ENCODE data around the gene LDAF1.

DNA sequence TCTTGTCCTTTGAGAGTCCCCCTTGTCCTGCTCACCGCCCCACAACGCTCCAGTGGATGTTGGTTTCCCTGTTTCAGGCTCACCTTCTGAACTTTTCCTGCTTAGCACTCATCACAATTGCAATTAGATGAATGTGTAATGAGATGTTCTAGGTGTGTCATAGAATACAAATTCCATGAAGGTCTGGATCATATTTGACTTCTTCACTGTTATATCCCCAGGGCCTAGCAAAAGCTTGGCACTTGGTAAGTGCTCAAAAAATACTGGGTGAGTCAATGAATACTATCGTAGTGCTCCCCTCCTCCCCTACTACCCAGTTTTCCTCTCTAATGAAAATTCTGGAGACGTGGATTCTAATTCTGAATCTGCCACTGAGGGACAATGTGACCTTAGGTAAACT lies 40.9 kb upstream of the LDAF1 start:
- TF ChIP-seq POLR2AphosphoS5 (IDR thresholded peaks at IDR 0.05; ENCODE audit: low read depth, low read length): no peak
- no peak for TF ChIP-seq POLR2A (IDR thresholded peaks at IDR 0.05; ENCODE audit: low read depth, low read length)
- no peak for TF ChIP-seq TAF1 (IDR thresholded peaks at IDR 0.05; ENCODE audit: low read depth, low read length)

Measured in GM12891 (cell line).